GM12875 (cell line): ENCODE measurements around the gene COL1A1.

ENCODE experiments used
- H3K4me3 ChIP-seq: one replicate; pipeline ENCODE4 v1.5.1; 2011; ENCODE audit warnings: low read depth, low read length, control low read depth
- TF ChIP-seq, protein P1 (sequence below): IDR thresholded peaks from 2 replicates; pipeline ENCODE4 v1.5.1; 2011; ENCODE audit warnings: low read depth, mild to moderate bottlenecking, control low read depth, inconsistent platforms, low read length, moderate library complexity, borderline replicate concordance; ENCODE audit not compliant: insufficient read depth

Gene COL1A1

DNA sequence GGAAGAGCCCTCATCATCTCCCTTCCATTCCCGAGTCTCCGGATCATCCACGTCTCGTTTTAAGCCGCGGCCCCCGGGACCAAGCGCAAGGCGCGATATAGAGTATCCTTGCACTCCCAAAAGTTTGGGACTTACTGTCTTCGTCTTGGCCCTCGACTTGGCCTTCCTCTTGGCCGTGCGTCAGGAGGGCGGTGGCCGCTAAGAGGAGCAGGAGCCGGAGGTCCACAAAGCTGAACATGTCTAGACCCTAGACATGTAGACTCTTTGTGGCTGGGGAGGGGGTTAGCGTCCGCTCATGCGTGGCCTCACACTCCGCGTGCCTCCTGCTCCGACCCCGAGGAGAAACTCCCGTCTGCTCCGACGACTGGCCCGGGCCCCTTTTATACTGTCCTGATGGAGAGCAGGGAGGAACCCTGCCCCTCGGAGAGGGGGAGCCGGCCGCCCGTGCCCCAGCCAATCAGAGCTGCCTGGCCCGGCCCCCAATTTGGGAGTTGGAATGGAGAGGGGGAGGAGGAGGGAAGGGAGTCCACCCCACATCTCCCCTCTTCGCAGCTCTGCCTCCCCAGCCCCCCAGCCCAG is at the start of gene COL1A1:
Gene COL1A1, minus strand, starts transcription at position 356 of the 579 bp plus-strand sequence. Its CDS starts 118 bp downstream, at position 238.
- peak within 1 kb of the TSS; percentile 32 for H3K4me3 ChIP-seq

DNA sequence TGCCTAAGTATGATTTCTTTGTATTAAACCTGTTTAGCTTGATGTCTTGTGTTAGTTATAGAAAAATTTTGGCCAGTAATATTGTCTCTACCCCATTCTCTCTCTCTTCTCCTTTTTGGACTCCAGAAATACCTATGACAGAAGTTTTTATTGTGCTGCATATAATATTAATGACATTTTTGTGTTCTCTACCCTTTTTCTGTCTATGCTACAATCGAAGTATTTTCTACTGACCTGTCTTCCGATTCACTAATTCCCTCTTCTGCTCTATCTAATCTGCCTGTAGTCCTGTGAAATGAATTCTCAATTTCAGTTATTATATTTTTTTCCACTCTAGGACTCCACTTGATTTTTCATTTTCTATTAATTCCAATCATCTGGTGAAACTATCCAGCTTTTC is 46.8 kb upstream of the COL1A1 start:
- H3K4me3 ChIP-seq: no peak overlapping the region
- TF ChIP-seq, protein P1, sequence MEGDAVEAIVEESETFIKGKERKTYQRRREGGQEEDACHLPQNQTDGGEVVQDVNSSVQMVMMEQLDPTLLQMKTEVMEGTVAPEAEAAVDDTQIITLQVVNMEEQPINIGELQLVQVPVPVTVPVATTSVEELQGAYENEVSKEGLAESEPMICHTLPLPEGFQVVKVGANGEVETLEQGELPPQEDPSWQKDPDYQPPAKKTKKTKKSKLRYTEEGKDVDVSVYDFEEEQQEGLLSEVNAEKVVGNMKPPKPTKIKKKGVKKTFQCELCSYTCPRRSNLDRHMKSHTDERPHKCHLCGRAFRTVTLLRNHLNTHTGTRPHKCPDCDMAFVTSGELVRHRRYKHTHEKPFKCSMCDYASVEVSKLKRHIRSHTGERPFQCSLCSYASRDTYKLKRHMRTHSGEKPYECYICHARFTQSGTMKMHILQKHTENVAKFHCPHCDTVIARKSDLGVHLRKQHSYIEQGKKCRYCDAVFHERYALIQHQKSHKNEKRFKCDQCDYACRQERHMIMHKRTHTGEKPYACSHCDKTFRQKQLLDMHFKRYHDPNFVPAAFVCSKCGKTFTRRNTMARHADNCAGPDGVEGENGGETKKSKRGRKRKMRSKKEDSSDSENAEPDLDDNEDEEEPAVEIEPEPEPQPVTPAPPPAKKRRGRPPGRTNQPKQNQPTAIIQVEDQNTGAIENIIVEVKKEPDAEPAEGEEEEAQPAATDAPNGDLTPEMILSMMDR: no peak

More for the DNA sequence above, at the start of gene COL1A1:
- TF ChIP-seq, protein P1: no peak

DNA sequence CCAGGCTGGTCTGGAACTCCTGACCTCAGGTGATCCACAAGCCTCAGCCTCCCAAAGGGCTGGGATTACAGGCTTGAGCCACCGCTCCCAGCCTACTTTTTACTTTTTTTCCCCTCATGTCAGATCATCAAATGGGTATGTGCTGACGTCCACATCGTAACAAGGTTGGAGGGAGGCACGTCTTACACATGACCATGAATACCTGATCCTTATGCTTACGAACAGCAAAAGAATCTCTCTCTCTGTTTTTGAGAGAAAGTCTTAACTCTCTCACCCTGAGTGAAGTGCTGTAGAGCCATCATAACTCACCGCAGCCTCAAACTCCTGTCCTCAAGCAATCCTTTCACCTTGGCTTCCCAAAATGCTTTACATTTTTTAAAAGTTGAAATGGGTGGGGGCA is 43.3 kb upstream of the COL1A1 start:
- TF ChIP-seq, protein P1: no peak
- H3K4me3 ChIP-seq: no peak overlapping the region

DNA sequence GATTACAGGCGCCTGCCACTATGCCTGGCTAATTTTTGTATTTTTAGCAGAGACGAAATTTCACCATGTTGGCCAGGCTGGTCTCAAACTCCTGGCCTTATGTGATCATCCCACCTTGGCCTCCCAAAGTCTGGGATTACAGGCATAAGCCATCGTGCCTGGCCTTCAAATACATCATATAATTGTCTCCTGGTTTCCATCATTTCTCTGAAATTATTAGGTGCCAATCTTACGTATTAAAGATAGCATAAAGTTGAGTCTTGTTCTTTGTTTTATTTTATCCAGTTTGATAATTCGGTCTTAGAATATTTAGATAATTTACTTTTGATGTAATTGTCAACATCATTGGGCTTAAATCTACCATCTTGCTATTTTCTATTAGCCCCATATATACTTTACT is 40.0 kb upstream of the COL1A1 start:
- H3K4me3 ChIP-seq: no peak overlapping the region
- TF ChIP-seq, protein P1: no peak

DNA sequence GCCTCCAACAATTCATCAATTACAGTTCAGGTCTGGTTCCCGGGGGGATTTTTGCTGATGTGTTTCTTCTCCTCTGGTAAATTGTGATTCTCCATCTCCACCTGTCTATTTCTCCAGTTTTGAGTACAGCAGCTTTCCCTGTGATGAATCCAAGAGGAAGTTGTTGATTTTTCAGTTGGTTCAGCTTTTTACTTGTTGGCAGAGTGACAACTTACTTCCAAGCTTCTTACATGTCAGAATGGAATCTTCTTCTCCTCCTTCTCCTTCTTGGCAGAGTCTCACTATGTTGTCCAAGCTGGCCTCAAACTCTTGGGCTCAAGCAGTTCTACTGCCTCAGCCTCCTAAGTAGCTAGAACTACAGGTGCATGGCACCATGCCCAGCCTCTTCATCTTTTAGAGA is 39.4 kb upstream of the COL1A1 start:
- no peak overlapping the region for H3K4me3 ChIP-seq
- TF ChIP-seq, protein P1: no peak

DNA sequence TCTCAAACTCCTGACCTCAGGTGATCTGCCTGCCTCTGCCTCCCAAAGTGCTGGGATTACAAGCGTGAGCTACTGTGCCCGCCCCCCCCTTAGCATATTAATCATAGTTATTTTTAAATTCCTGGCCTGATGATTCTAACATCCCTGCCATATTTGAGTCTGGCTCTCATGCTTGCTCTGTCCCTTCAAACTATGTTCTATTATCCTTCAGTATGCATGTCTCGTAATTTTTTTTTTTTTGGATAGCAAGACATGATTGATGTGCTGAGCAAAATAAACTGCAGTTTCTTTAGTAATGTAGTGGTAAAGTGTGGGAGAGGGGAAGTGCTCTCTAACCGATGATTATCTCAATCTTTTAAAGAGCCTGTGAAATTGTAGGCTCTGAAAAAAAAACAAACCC is 38.5 kb upstream of the COL1A1 start:
- H3K4me3 ChIP-seq: no peak overlapping the region
- TF ChIP-seq, protein P1: no peak

DNA sequence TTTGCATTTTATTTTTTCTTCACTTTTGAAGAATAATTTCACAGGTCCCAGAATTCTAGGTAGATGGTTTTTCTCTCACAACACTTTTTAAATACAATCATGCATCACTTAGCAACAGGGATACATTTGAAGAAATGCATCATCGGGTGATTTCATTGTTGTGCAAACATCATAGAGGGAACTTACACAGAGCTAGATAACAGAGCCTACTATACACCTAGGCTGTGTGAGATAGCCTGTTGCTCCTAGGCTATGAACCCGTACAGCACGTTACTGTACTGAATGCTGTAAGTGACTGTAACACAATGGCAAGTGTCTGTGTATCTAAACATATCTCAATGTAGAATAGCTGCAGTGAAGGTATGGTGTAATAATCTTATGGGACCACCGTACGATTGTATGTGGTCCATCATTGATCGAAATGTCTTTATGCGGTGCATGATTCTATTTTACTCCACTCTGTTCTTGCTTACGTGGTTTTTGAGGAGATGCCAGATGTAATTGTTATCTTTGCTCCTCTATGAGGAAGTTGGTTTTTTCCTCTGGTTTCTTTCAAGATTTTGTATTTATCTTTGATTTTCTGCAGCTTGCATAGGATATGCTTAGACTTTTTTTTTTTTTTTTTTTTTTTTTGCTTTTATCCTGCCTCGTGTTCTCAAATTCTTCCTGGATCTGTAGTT is 37.3 kb upstream of the COL1A1 start:
- H3K4me3 ChIP-seq: no peak overlapping the region
- TF ChIP-seq, protein P1: no peak
